H1 (cell line): ENCODE data around the gene THOC5. TPM values are rescaled to one million over a fixed set of nuclear protein-coding genes. Genes with fewer than 3 reads are reported as not detected.
A peak's percentile ranks its signal among the peaks of the same experiment; 100 is the strongest.

Experiments used
- CBX5 ChIP-seq: fragments of 300-800, 300-1000 bp; sonication (generic); IDR thresholded peaks from 2 replicates; pipeline ENCODE4 v1.7.1; 2016; ENCODE audit warnings: antibody characterized with exemption, low read length, low read depth
- CREB1 ChIP-seq: IDR thresholded peaks from 2 replicates; pipeline ENCODE4 v1.6.1; 2012; ENCODE audit warnings: inconsistent platforms
- CTBP2 ChIP-seq: IDR thresholded peaks from 2 replicates; pipeline ENCODE4 v1.7.0; 2011; ENCODE audit warnings: borderline replicate concordance, mild to moderate bottlenecking, moderate library complexity, mixed read lengths, low read length; ENCODE audit not compliant: insufficient read depth, insufficient read length
- SIX5 ChIP-seq: IDR thresholded peaks from 2 replicates; pipeline ENCODE4 v1.6.1; 2011; ENCODE audit warnings: mild to moderate bottlenecking, low read depth, low read length
- SP1 ChIP-seq: IDR thresholded peaks from 2 replicates; pipeline ENCODE4 v1.6.1; 2011; ENCODE audit warnings: low read depth, low read length
- SP4 ChIP-seq: IDR thresholded peaks from 2 replicates; pipeline ENCODE4 v1.6.1; 2012; ENCODE audit warnings: low read length, inconsistent platforms
- TEAD4 ChIP-seq: IDR thresholded peaks from 2 replicates; pipeline ENCODE4 v1.6.1; 2012; ENCODE audit warnings: low read depth, low read length, inconsistent platforms, mixed read lengths
- USF2 ChIP-seq: IDR thresholded peaks from 2 replicates; pipeline ENCODE4 v1.6.1; 2011; ENCODE audit warnings: low read length, improper control_type of control experiment
- polyA plus RNA-seq, 7 experiments: library from polyadenylated mRNA; depleted of rRNA in 3 of 7; stranded (reverse) in 5 of 7; unstranded in 2 of 7; fragments of >200 nt in 5 of 7; fragments of 200-250 nt in 2 of 7; gene quantifications; 1 replicate in 5 of 7; 2 replicates in 1 of 7; 4 replicates in 1 of 7; pipeline versions ENCODE4 v1.2.1 to v1.2.3, GENCODE V29; 2011 to 2013; ENCODE audit warnings: missing spikeins in 2 of 7, mixed read lengths in 2 of 7
- total RNA-seq: library from RNA; stranded (reverse); fragmentation: NEBNext Ultra II Directional; extraction: Animal tissue kit (Norgen Biotek cat#: 25700); gene quantifications from 2 replicates; pipeline ENCODE4 v1.2.1, GENCODE V29; 2021
- TF ChIP-seq, protein P1 (sequence below): fragments of 300-600 bp; sonication (generic); IDR thresholded peaks from 2 replicates; pipeline ENCODE4 v1.7.1; 2012; ENCODE audit warnings: low read length, moderate library complexity, mild to moderate bottlenecking, inconsistent platforms; ENCODE audit not compliant: insufficient replicate concordance
- TF ChIP-seq, protein P2 (sequence below): IDR thresholded peaks from 2 replicates; pipeline ENCODE4 v1.6.1; 2012; ENCODE audit warnings: inconsistent platforms

THOC5 gene
- total and polyA plus RNA-seq, 2 of the 8 experiments (the other 6 are each of a cell fraction or from before 2014, with no cell fraction given): 27.7 to 65.7 TPM

DNA sequence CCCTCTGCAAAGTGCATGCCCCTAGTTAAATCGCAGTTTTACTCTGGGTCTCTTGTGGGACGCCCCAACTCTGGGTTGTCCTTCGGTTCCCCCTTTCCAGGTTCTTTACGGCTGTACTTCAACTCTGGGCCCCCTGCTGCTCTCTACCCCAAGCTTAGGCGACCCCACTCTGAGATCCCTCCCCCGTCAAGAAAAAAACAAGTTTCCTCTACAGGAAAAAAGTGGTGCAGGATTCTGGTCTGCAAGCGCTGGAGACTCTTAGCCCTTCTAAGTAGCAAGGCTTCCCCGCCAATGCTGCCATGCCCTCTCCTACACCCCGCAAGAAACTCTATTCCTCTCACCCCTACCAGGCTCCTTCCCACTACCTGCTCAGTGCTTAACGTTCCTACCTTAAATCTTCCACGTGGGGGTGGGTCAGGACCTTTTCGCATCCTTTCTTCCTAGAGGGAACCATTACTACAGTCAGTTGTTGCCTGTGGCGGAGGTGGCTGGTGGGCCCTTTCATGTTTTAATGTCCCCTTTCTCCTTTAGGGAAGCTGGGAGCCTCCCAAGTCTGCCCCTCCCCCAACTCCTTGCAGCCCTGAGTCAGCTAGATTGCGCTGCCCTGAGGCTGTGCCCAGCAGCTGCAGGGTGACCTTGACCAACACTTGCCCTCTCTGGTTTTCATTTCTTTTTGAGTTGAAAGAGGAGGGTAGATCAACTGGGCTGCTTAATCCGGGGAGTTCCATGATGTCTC is 72.1 kb downstream of the THOC5 start (continued):
- TF ChIP-seq, protein P1, sequence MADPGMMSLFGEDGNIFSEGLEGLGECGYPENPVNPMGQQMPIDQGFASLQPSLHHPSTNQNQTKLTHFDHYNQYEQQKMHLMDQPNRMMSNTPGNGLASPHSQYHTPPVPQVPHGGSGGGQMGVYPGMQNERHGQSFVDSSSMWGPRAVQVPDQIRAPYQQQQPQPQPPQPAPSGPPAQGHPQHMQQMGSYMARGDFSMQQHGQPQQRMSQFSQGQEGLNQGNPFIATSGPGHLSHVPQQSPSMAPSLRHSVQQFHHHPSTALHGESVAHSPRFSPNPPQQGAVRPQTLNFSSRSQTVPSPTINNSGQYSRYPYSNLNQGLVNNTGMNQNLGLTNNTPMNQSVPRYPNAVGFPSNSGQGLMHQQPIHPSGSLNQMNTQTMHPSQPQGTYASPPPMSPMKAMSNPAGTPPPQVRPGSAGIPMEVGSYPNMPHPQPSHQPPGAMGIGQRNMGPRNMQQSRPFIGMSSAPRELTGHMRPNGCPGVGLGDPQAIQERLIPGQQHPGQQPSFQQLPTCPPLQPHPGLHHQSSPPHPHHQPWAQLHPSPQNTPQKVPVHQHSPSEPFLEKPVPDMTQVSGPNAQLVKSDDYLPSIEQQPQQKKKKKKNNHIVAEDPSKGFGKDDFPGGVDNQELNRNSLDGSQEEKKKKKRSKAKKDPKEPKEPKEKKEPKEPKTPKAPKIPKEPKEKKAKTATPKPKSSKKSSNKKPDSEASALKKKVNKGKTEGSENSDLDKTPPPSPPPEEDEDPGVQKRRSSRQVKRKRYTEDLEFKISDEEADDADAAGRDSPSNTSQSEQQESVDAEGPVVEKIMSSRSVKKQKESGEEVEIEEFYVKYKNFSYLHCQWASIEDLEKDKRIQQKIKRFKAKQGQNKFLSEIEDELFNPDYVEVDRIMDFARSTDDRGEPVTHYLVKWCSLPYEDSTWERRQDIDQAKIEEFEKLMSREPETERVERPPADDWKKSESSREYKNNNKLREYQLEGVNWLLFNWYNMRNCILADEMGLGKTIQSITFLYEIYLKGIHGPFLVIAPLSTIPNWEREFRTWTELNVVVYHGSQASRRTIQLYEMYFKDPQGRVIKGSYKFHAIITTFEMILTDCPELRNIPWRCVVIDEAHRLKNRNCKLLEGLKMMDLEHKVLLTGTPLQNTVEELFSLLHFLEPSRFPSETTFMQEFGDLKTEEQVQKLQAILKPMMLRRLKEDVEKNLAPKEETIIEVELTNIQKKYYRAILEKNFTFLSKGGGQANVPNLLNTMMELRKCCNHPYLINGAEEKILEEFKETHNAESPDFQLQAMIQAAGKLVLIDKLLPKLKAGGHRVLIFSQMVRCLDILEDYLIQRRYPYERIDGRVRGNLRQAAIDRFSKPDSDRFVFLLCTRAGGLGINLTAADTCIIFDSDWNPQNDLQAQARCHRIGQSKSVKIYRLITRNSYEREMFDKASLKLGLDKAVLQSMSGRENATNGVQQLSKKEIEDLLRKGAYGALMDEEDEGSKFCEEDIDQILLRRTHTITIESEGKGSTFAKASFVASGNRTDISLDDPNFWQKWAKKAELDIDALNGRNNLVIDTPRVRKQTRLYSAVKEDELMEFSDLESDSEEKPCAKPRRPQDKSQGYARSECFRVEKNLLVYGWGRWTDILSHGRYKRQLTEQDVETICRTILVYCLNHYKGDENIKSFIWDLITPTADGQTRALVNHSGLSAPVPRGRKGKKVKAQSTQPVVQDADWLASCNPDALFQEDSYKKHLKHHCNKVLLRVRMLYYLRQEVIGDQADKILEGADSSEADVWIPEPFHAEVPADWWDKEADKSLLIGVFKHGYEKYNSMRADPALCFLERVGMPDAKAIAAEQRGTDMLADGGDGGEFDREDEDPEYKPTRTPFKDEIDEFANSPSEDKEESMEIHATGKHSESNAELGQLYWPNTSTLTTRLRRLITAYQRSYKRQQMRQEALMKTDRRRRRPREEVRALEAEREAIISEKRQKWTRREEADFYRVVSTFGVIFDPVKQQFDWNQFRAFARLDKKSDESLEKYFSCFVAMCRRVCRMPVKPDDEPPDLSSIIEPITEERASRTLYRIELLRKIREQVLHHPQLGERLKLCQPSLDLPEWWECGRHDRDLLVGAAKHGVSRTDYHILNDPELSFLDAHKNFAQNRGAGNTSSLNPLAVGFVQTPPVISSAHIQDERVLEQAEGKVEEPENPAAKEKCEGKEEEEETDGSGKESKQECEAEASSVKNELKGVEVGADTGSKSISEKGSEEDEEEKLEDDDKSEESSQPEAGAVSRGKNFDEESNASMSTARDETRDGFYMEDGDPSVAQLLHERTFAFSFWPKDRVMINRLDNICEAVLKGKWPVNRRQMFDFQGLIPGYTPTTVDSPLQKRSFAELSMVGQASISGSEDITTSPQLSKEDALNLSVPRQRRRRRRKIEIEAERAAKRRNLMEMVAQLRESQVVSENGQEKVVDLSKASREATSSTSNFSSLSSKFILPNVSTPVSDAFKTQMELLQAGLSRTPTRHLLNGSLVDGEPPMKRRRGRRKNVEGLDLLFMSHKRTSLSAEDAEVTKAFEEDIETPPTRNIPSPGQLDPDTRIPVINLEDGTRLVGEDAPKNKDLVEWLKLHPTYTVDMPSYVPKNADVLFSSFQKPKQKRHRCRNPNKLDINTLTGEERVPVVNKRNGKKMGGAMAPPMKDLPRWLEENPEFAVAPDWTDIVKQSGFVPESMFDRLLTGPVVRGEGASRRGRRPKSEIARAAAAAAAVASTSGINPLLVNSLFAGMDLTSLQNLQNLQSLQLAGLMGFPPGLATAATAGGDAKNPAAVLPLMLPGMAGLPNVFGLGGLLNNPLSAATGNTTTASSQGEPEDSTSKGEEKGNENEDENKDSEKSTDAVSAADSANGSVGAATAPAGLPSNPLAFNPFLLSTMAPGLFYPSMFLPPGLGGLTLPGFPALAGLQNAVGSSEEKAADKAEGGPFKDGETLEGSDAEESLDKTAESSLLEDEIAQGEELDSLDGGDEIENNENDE: no peak
- TF ChIP-seq, protein P2, sequence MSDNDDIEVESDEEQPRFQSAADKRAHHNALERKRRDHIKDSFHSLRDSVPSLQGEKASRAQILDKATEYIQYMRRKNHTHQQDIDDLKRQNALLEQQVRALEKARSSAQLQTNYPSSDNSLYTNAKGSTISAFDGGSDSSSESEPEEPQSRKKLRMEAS: no peak
- TF ChIP-seq CBX5 (no peak), SP4 (no peak), USF2 (no peak), TEAD4 (no peak), CREB1 (no peak), SIX5 (no peak), SP1 (no peak), CTBP2 (peak; percentile 26)
